IPS DF 19.7 (cell line): Measurements from ENCODE around the gene C10orf90.
"Not testable (repeated sequence)": the region's sequence is repeated elsewhere in the genome, so short reads cannot be mapped to it uniquely, and the experiment has no call there.

Source experiments
- DNase-seq: peaks from one replicate; pipeline ENCODE4 v3.0.0-alpha.2; 2013; ENCODE audit warnings: low read depth, low spot score

Gene C10orf90

GRCh38 chr10:126391192-126391885 lies 279.2 kb downstream of the C10orf90 start:
- no peak for DNase-seq

GRCh38 chr10:126390324-126390723 lies 280.2 kb downstream of the C10orf90 start:
- DNase-seq = no peak

GRCh38 chr10:126387931-126388911 lies 282.3 kb downstream of the C10orf90 start, which contains the start of gene ADAM12:
ADAM12 (minus strand) TSS chr10:126388477; CDS start chr10:126388145, 332 bp downstream.
- no peak for DNase-seq

GRCh38 chr10:126387041-126387921 lies 283.2 kb downstream of the C10orf90 start:
- DNase-seq = no peak

GRCh38 chr10:126384269-126384873 lies 286.1 kb downstream of the C10orf90 start:
- no peak for DNase-seq

- no peak for DNase-seq
Observed at GRCh38 chr10:126380352-126381076, 290.0 kb downstream of the C10orf90 start.

- not testable (repeated sequence) for DNase-seq
Observed at GRCh38 chr10:126379166-126379565, 291.3 kb downstream of the C10orf90 start.

GRCh38 chr10:126376956-126377355 lies 293.5 kb downstream of the C10orf90 start:
- no peak for DNase-seq

GRCh38 chr10:126375926-126376554 lies 294.5 kb downstream of the C10orf90 start:
- no peak for DNase-seq

GRCh38 chr10:126375299-126375698 lies 295.2 kb downstream of the C10orf90 start:
- no peak for DNase-seq
